GM19463 (cell line): ENCODE measurements around the gene GLI1.
"Not testable (repeated sequence)": the region's sequence is repeated elsewhere in the genome, so short reads cannot be mapped to it uniquely, and the experiment has no call there.

ENCODE experiments used
- ATAC-seq: cut with Tn5 transposase; IDR thresholded peaks from one replicate; pipeline ENCODE4 v1.9.1; 2021; ENCODE audit warnings: mild to moderate bottlenecking, moderate library complexity; ENCODE audit not compliant: unreplicated experiment

The GLI1 gene

DNA sequence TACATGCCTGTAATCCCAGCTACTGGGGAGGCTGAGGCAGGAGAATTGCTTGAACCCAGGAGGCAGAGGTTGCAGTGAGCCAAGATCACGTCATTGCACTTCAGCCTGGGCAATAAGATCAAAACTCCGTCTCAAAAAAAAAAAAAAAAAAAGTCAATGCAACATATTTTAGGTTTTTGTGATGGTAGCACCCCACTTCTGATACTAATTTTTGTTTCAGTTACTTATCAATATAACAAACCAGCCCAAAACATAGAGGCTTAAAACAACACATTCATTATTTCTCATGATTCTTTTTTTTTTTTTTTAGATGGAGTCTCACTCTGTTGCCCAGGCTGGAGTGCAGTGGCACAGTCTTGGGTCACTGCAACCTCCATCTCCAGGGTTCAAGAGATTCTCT lies 18.2 kb upstream of the GLI1 start:
- ATAC-seq = not testable (repeated sequence)

DNA sequence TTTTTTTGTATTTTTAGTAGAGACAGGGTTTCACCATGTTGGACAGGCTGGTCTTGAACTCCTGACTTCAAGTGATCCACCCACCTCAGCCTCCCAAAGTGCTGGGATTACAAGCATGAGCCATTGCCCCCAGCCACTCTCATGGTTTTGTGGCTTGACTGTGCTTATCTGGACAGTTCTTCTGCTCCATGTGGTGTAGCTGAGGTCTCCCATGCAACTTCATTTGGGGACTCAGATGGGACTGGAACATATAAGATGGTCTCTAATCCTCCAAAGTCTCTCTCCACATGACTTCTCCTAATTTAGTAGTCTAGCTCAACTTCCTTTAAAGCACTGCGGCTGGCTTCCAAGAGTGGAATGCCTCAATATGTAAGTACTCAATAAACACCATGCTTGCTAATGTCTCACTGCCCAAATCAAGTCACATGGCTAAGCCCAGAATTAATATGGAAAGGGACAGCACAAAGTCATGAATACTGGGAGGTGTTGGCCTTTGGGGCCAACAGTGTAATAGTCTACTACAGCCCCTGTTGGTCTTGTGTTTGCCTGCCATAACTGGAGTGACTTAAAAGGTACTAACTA lies 17.6 kb upstream of the GLI1 start:
- no peak for ATAC-seq

DNA sequence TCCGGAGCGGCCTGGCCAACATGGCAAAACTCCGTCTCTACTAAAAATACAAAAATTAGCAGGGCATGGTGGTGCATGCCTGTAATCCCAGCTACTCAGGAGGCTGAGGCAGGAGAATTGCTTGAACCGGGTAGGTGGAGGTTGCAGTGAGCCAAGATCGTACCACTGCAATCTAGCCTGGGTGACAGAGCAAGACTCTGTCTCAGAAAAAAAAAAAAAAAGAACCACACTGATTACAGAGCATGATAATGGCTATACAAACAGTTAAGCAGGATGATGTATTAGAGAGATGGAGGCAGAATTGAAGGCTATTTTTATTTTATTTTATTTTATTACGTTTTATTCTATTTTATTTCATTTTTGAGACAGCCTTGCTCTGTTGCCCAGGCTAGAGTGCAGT lies 15.2 kb upstream of the GLI1 start:
- not testable (repeated sequence) for ATAC-seq

DNA sequence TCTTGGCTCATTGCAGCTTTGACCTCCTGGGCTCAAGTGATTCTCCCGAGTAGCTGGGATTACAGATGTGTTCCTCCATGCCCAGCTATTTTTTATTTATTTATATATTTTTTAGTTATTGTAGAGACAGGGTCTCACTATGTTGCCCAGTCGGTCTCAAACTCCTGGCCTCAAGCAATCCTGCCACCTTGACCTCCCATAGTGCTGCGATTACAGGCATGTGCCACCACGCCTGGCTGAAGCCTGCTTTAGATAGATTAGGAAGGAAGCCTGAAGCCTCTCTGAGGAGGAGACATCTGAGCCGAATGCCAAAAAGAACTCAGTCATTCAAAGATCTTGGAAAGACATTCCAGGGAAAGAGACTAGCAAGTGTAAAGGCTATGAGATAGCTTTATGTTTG lies 14.8 kb upstream of the GLI1 start:
- ATAC-seq = no peak

DNA sequence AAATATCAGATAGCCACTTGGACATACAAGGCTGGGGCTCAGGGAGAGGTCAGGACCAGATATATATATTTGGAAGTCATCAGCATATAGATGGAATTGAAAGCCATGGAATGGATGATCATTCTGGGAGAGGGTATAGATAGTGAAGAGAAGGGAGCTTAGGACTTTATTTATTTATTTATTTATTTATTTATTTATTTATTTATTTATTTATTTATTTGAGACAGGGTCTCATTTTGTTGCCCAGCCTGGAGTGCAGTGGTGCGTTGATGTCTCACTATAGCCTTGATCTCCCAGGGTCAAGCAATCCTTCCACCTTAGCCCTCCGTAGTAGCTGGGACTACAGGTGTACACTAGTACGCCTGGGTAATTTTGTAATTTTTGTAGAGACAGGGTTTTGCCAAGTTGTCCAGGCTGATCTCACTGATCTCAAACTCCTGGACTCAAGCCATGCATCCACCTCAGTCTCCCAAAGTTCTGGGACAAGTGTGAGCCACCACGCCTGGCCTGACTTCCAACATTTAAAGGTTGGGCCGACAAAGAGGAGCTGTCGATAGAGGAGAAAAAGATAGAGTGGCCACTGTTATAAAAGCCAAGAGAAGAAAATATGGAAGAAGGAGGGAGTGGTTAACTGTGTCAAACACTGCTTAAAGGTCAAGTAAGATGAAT lies 13.2 kb upstream of the GLI1 start:
- no peak for ATAC-seq

DNA sequence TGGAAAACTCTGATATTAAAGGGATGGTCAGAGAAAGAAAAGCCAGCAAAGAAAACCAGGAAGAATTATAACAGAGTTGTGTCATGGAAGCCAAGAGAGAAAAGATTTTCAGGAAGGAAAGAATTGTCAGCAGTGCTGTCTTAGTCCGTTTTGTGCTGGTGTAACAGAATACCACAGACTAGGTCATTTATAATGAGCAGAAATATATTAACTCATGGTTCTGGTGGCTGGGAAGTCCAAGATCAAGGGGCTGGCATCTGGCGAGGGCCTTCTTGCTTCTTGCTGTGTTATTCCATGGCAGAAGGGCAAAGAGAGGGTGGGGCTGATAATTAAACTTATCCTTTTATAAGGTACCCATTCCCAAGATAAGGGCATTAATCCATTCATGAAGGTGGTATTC lies 10.9 kb upstream of the GLI1 start:
- ATAC-seq = no peak

DNA sequence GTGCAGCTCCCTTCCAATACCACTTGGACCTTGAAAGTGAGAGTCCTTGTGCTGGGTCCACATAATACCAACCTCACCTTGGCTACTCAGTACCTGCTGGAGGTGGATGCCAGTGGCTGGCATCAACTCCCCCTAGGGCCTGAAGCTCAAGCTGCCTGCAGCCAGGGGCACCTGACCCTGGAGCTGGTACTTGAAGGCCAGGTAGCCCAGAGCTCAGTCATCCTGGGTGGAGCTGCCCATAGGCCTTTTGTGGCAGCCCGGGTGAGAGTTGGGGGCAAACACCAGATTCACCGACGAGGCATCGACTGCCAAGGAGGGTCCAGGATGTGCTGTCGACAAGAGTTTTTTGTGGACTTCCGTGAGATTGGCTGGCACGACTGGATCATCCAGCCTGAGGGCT lies 10.2 kb upstream of the GLI1 start:
- ATAC-seq = no peak

DNA sequence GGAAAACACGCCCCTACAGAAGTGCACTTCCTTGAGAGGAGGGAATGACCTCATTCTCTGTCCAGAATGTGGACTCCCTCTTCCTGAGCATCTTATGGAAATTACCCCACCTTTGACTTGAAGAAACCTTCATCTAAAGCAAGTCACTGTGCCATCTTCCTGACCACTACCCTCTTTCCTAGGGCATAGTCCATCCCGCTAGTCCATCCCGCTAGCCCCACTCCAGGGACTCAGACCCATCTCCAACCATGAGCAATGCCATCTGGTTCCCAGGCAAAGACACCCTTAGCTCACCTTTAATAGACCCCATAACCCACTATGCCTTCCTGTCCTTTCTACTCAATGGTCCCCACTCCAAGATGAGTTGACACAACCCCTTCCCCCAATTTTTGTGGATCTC lies 9.5 kb upstream of the GLI1 start:
- ATAC-seq = no peak

DNA sequence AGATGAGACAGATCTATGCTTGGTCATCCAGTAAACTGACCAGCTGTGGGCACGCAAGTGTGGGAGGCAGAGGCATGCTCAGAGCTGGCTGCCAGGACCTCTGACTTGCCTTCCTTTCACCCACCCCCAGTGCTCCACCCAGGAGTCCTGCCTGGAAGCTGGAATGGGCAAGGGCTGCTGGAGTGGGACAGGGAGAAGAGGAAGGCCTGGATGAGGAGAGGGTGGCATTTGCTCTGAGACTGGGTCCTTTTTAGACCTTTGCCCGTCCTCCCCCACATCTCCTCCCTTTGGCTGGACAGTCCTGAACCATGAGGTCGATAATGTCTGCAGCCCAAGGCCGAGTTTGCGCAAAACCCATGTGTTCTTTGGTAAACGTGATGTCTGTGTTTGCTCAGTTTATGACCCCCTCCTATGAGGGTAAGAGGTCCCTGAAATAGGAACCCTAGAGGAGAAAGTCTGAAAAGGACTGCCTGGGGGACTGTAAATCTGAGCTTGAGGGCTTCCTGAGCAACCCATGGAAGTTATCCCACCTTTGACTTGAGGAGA lies 8.3 kb upstream of the GLI1 start:
- ATAC-seq = no peak

DNA sequence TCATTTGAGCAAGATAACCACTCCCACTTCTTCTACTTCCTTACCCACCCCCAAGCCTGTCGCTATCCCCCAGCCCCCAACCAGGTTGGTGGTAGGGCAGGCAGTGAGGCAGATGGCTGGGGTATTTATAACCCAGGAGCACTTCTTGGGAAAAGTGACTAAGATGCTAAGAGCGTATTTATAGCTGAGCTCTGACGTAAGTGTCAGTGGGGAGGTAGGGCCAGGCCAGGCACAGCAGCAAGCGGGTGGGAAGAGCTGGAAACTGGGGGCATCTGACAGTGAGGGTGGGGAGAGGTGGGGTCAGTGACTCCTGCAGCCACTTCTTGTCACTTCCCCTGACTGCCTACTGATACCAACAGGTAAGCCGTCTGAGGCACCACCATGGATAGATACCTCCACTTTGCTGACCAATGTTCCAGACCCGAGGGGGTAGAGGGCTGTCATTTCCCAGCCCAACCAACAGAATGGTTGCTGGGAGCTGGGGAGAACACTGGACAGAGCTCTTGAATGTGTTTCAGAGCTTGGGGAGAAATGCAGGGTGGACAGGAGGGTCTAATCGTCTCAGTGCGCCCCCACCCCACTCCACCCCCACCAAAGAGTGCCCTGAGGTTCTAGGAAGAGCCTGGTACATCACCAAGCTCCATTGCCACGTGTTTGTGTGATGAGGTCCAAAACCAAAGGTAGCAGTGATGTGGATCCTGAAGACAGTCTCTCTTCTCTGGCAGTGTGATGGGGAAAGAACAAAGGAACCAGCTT lies 7.2 kb upstream of the GLI1 start:
- ATAC-seq = no peak

DNA sequence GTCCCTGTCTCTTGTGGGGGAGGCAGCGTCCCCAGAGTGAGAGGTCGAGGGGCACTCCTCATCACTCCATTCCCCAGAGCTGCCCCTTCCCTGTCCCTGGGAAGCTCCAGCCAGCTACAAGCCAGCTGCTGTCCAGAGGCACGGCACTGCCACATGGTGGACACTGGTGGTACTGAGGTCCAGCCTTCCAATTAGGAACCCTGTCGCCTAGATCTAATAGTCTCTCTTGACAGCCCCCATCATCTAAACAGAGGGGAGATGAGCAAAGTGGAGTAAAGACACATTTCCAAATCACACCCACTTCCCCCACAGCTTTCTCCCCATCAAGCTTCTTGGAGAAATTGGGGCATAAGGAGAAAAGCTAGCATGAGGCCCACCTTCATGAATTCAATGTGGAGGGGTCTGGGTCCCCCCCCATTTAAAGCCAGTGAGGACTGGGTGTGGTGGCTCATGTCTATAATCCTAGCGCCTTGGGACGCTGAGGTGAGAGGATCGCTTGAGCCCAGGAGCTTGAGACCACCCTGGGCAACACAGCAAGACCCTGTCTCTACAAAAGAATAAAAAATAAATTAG lies 6.6 kb upstream of the GLI1 start:
- ATAC-seq = peak; percentile 42

DNA sequence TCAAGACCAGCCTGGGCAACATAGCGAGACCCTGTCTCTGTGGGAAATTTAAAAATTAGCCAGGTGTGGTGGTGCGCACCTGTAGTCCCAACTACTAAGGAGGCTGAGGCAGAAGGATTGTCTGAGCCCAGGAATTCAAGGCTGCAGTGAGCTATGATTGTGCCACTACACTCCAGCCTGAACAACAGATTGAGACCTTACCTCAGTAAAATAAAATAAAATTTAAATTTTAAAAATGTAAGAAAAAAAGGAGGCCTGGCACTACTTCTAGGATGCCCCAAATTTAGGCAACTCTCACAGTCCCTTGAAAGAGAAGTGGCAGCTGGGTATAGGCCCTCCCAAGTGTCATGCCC lies 5.4 kb upstream of the GLI1 start:
- no peak for ATAC-seq

DNA sequence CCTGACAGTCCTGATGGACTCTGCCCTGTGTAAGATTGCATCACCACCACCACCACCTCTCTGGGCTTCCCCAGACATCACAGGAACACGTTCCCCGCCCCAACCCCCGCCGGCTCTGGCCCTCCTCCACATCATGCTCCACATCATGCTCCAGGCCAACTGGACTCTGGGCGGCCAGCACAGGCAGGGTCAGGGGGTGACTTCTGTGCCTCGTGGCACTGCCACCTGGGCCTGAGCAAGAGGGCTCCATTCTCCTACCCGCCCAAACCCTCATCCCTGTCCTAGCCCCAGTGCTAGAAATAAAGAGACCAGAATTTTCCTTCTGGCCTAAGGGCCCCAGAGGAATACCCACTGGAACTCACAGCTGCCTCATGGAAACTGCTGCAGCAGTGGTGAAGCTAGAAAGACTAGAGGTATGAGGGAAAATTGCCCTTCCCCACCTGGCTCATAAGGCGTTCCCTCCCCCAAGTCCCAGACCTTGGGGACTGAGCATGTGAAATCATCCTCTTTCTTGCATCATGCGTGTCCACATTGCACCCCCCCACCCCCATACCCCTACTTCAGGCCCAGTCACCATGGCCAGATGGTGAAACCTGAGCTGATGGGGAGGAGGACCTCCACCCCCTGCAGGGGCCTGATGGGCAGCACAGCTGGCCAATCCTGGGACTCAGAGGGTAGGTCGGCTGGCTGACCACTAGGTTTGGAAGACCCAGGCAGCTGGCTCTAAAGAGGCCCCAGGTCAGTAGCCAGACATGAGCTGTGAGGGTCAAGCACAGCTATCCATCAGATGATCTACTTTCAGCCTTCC lies 4.8 kb upstream of the GLI1 start, which contains the start of gene INHBE:
INHBE (plus strand) TSS at position 742 of the 808 bp plus-strand sequence. CDS start 230 bp downstream, outside the sequence.
- ATAC-seq = peak; percentile 23

DNA sequence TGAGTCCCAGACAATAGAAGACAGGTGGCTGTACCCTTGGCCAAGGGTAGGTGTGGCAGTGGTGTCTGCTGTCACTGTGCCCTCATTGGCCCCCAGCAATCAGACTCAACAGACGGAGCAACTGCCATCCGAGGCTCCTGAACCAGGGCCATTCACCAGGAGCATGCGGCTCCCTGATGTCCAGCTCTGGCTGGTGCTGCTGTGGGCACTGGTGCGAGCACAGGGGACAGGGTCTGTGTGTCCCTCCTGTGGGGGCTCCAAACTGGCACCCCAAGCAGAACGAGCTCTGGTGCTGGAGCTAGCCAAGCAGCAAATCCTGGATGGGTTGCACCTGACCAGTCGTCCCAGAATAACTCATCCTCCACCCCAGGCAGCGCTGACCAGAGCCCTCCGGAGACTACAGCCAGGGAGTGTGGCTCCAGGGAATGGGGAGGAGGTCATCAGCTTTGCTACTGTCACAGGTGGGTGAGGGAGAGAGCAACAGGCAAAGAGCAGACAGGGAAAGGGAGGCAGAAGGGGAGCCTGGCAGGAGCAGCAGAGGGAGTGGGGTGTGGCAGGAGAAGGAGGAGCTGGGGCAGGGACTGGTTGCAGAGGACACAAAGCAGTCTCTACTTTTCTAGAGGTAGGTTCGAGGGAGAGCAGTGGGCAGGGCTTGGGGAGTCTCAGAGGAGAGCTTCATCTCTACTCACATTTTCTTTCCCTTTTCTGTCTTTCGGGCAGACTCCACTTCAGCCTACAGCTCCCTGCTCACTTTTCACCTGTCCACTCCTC lies 4.0 kb upstream of the GLI1 start:
- no peak for ATAC-seq

DNA sequence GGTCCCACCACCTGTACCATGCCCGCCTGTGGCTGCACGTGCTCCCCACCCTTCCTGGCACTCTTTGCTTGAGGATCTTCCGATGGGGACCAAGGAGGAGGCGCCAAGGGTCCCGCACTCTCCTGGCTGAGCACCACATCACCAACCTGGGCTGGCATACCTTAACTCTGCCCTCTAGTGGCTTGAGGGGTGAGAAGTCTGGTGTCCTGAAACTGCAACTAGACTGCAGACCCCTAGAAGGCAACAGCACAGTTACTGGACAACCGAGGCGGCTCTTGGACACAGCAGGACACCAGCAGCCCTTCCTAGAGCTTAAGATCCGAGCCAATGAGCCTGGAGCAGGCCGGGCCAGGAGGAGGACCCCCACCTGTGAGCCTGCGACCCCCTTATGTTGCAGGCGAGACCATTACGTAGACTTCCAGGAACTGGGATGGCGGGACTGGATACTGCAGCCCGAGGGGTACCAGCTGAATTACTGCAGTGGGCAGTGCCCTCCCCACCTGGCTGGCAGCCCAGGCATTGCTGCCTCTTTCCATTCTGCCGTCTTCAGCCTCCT lies 3.4 kb upstream of the GLI1 start:
- peak; percentile 29 for ATAC-seq

DNA sequence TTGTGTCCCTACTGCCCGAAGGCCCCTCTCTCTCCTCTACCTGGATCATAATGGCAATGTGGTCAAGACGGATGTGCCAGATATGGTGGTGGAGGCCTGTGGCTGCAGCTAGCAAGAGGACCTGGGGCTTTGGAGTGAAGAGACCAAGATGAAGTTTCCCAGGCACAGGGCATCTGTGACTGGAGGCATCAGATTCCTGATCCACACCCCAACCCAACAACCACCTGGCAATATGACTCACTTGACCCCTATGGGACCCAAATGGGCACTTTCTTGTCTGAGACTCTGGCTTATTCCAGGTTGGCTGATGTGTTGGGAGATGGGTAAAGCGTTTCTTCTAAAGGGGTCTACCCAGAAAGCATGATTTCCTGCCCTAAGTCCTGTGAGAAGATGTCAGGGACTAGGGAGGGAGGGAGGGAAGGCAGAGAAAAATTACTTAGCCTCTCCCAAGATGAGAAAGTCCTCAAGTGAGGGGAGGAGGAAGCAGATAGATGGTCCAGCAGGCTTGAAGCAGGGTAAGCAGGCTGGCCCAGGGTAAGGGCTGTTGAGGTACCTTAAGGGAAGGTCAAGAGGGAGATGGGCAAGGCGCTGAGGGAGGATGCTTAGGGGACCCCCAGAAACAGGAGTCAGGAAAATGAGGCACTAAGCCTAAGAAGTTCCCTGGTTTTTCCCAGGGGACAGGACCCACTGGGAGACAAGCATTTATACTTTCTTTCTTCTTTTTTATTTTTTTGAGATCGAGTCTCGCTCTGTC lies 2.7 kb upstream of the GLI1 start:
- ATAC-seq = no peak

DNA sequence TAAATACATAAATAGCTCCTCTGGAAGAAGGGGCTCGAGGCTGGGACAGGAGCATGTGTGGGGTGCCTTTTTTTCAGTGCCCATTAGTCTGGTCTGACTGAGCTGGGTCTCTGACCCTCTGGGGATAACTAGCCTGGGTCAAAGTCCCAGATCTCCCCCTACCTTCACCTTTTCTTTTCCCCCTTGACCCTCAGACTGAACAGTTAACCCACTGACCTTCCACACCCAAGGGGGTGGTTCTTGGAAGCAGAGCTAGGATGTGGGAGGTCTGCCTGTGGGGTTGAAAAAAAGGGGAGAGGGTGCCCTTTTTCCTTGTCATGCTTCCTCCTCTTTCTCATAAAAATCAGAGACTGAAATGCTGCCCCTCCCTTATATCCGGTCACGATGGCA lies 925 bp upstream of the GLI1 start:
- ATAC-seq = no peak

DNA sequence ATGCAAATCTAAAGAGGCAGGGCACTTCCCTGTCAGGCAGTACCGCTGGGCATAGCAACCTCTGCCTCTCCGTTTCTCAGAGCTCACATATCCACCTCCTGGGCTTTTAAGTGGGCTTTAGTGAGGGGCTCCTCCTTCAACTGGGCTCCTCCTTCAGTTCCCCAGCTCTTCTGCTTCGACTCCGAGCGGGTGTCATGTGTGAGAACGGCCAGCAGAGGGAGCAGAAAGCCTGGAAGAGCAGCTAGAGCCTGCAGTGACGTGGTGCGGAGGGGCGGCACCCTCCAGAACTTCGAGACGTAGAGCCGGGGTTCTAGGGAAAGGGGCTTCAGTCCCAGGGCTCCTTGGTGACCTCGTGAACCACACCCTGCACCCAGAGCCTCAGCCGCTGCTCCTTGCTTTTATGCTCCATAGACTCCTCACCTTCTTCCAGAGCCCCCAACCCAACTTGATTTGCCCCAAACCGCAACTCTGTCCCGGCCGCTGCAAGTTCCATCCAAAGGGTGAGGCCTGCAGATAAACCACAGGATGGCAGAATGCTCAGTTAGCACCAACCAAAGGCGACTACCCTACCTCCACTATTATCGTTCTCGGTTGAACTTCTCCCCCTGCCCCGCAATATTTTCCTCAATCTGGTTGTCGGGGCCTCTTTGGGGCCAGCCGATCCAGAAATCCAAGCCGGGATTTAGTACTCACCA lies 383 bp upstream of the GLI1 start:
- peak; percentile 50 for ATAC-seq

DNA sequence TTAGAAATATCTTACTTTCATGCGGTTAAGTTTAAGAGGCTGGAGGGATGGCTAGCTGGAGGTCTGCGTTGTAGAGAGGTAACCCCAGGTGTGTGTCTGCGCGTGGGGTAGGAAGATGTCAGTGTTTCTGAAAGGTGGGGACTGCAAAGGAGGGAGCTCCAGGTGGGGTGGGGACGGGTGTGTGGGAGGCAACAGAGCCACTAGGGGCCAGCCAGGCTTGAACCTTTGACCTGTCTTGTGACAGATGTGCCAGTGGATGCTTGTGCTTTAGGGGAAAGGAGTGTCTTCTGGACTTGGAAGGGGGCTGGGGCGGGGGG lies 841 bp downstream of the GLI1 start:
- ATAC-seq = no peak
